ENCODE results near the gene SSTR5.

The SSTR5 gene

DNA sequence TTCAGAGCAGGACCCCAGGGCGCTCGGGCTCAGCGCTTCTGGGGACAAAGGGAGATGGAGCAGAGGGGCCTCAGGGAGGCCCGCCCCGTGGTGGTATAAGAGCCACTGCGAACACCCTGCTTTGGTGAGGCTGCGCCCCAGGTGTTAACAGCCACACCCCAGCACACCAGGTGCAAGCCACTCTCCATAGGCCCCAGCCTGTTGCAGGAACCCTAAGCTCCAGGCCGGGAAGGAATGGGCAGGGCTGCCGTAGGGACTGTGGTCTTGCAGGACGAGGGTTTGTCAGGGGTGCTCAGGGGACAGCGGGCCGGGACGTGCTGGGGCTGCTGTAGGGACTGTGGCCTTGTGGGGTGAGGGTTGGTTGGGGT, 17.0 kb upstream of the SSTR5 start:
- no peak for DNase-seq

DNA sequence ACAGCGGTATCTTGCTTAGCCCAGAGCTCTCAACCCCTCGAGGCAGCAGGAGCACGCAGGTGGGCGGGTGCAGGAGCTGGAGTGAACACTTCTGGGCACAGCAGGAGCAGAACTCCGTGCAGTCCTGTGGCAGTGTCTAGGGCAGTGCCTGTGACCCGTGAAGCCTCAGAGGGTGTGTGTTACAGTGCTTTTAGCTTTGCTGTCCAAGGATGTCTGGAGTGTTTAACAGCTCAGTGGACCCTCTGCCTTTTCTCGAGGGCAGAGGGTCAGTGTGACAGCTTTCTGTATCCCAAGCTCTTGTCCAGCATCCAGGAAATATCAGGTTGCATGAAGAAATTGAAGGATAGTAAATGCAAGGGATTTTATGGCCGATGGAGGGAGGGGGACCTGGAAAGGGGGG, 16.4 kb upstream of the SSTR5 start:
- no peak for DNase-seq

DNA sequence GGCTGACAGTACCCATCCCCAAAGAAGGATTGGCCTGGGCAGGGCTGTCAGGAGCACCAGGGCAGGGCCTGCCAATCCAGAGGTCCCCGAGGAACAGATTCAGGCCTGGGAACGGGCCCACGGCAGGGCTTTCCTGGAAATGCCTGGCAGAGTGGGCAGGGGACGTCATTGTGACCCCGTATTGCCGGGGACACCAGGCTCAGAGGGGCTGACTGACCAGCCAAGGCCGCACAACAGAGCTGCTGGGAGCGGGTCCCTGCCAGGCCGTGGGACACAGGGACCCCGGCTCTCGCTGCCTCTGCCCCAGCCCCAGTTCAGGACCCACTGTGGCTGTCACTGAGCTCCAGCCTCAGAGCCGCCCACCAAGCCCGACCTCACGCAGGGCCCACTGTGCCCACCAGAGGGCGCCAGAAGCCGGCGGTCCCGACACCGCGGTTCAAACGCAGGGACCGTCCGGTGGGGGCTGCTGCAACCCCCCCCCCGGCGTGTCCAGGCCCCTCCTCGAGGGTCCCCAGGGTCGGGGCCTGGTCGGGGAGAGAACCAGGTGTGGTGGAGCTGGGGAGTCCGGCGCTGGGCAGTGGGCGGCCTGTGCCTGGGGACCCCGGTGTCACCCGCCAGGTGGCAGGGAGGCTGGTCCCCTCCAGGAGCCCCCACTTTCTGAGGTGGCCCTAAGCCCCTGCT, 15.2 kb upstream of the SSTR5 start:
- DNase-seq: peak; percentile 45

DNA sequence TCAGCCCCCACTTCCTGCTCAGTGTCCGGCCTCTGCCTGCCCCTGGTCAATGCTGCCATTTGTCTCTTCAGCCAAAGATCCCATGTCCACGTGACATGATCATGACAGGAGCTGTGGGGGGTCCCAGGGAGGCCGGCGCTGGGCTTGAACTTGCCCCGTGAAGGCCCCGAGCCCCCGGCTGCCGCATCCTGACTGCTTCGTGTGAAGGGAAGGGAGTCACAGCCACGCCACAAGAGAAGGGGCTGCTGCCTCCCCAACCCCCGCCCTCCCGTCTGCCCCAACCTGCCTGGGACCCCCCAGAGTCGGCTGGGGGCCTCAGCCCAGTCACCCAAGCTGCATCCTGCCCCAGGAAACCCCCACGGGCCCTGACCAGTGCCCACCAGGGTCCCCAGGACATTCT, 14.3 kb upstream of the SSTR5 start:
- DNase-seq: no peak

DNA sequence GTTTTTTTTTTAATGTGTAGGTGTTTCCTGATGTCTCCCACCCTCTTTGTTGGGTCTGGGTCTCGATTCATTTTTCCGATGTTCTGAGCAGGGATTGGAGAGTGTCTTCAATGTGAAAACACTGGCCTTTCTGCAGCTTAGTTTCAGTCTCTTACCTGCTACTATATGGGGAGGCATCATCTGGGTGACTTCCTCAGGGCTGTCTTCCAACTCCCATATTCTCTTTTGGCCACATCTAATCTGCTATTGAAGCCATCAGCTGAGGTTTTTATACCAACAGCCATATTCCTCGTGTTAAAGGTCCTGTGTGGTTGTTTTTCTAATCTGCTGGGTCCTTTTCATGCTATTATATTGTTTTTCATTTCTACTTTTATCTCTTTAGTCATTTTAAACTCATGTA, 13.2 kb upstream of the SSTR5 start:
- no peak for DNase-seq

DNA sequence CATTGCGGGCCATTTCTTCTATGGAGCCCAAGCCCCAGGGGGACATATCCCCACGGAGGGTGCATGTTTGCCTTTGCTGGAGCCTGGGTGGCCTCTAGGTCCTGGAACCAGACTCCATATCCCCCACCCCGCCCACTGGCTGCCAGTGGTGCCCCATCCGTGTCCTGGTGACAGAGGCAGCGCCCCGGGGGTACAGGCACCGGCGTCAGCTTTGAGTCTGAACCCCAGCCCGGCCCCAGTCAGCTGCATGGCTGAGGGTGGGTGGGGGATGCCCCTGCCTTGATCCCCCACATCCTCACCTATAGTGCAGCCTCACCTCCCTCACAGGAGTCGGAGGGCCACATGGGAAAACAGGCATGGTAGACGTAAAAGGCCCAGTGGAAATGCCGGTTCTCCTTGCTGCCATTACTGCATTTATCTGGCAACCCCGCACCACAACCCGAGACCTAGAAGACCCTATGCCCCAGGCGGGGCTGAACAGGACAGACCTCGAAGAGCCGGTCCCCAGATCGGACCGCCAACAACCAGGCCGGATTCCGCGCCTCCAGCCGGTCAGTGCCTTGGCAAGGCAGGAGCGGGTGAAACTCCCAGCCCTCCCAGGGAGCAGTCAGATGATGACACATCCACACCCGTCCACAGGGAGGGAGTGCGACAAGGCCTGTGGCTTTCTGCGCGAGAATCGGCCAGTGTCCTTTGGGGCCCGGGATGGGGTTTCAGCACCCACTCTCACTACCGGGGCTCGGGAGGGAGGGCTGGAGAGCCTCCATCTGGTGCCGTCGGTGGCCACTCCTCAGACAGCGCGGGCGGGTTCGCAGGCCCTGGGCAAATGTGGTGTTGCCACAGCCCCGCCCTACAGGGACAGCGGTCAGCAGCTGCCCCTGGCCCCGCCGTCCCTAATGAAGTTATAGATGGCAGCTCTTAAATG, 11.9 kb upstream of the SSTR5 start:
- no peak for DNase-seq

DNA sequence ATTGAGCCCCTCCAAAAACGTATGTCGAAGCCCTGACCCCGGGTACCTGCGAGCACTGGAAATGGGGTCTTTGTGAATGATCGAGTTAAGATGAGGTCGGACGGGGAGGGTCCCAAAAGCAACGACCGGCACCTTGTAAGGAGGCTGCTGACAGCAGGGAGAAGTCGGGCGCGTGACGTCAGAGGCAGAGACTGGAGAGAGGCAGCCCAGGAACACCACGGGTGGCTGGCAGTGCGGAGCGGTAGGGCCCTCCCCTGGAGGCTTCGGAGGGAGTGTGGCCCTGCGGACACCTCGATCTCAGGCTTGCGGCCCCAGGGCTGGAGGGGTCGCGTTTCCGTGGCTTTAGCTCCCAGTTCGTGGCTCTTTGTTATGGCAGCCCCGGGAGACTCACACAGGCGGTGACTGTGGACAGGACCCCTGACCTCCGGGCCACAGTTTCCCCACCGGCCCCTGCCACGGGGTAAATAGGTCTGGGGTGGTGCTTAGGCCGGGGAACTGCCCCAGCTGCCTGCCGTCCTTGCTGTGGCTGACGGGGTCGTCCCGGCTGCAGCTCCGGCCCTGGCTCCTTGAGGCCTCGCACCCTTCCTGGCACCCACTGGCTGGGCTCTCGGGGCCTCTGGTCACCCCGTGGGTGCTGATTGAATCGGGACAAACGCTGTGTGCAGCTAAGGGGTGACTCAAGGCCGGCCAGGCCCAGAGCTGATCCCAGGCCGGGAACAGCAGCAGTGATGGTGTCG, 10.6 kb upstream of the SSTR5 start:
- DNase-seq: no peak

DNA sequence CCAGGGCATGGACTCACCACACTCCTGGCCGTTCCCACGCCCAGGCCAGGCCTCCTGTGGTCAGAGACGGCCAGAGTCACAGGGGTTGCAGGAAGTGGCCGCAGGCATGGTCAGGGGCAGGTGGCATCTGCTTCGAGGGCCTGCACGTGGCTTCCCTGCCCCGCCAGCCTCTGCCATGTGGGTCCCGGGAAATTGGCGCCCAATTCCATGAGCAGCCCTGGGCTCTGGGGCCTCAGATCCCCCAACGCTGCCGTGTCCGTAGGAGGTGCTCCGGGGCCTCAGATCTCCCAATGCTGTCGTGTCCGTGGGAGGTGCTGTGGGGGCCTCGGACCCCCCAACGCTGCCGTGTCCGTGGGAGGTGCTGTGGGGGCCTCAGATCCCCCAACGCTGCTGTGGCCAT, 9.7 kb upstream of the SSTR5 start:
- no peak for DNase-seq

DNA sequence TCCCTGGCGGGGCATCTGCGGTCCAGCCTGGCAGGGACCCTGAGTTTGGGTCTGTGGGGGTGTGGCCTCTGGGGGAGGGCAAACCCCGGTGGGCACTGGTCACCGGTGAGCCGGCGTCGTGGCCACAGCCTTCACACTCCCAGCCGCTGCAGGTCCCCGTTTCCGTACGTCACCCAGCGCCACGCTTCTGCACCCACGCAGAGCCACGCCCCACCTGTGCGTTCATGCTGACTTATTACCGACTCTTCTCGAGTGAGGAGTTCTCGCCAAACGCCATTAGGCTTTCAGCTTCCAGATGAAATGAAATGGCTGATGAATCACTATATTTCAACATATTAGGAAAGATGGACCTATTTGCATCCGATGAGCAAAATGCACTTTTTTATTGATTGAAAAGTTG, 8.8 kb upstream of the SSTR5 start:
- DNase-seq: no peak

DNA sequence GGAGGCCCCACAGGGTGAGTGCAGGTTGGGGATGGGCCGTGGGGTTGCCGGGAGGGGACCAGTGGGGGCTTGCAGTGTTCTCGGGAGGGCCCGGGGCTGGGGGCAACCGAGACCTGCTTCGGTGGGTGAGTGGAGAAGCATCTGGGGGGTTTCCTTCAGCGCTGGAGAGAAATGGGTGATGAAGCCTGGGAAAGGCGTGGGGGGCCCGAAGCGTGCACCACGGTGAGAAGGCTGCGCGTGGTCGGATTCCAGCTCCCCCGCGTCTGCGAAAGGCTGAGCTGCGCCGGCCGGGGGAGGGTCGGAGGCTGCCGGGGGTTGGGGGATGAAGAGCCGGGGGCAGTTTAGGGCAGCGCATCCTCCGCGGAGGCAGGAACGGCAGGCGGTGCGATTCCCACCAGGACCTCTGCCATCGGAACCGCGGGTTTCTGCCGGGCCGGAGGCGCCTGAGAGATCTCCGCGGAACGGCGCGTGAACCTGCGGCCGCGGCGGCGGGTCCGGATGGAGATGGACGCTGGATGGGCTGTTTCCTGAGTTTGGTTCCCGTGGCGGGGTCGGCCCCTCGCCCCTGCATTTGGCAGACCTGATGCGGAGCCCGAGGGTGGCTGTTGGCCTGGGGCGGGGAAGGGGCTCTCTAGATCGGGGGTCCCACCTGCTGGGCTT, 6.9 kb upstream of the SSTR5 start:
- DNase-seq: no peak

DNA sequence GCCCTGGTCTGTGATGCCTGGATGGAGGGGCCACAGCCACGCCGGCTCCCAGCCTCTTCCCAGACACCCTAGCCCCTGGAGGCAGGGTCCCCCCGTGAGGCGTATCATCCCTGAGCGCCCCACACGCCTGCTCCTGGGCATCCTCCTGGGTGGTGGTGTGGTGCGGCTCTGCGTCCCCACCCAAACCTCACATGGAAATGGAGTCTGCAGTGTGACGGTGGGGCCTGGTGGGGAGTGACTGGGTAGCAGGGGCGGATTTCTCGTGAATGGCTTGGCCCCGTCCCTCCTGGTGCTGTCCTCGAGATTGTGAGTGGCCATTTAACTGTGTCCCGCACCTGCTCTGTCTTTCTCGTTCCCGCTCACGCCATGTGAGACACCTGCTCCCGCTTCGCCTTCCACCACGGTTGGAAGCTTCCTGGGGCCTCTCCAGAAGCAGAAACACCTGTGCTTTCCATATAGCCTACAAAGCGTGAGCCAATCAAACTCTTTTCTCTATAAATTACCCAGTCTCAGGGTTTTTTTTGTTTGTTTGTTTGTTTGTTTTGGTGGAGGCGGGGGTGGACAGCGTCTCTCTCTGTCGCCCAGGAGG, 5.9 kb upstream of the SSTR5 start:
- no peak for DNase-seq

DNA sequence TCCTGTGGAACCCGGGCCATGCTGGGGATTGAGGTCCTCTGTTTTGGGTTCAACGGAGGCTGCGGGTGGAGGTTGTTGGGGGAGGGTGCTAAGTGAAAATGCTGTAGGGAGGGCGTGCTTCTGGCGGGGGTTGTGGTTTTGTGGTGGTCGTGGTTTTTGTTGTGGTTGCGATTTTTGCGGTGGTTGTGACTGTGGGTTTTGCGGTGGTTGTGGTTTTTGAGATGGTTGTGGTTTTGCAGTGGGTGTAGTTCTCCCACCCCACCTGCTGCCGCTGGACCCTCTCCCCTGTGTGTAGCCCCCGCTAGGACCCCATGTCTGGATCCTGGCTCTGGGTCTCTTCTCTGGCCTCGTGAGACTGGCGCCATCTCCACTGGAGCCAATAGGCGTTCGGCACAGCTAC, 4.9 kb upstream of the SSTR5 start:
- DNase-seq: no peak

DNA sequence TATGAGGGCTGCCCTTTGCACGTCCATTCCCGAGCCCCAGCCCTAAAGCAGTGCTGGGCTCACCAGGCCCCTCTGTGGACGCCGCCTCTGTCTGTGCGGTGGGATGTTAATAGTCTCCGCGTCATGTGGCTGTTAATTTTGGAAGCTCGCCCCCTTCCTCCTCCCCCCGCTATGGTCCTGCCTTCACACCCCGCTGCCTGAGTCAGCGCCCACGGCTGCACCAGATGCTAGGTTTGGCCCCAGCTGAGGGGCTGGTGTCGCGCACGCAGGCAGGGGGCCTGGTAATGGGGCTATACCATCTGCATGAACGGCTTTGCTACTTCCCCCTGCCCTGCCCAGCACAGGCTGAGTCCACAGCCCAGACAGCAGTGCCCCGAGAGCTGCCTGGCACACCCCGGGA, 4.1 kb upstream of the SSTR5 start:
- DNase-seq: no peak

DNA sequence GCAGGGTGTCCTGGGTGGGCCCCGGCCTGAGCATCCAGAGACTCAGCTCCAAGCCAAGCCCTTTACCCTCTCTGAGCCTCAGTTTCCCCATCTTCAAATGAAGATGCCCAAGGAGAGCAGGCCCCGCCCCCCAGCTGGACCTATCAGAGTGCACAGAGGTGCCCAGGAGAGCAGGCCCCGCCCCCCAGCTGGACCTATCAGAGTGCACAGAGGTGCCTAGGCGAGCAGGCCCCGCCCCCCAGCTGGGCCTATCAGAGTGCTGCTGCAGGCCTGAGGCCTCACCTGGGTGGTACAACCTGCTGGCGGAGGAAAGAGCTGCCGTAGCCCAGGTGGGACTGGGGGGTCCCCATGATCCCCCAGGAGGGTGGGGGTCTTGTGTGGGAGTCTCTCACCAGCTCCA, 3.4 kb upstream of the SSTR5 start:
- no peak for DNase-seq

DNA sequence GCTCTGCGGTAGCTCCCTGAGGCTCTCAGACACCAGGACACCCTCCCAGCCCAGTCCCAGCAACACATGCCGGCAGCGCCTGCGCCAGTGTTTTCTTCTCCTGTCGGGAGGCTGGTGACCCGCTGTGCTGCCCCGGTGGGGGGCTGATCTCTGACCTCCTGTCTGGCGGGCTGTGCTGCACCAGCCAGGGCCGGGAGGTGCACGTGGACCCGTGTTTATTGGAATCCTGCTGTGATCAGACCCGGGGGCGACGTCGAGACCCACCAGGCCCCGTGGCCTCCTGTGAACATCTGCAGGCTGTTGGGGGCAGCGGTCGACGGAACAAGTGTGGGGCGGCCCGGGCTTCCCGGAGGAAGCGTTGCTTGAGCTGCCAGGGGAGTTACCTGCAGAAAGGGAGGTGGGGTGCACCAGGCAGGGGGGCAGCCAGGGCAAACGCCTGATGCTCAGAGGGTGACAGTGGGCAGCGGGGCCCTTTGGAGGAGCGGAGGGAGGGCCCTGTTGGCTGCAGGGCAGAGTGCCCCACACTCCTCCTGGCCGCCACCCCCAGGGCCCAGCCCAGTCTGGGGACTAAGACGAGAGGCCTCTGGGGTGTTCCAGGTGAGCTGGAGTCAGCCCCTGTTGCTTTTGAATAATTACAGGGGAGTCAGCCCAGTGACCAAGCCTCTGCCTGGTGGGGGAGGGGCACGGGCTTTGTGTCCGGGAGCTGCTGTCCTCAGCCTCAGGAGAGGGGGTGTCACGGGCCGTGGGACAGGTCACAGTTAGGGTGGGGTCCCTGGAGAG, 2.3 kb upstream of the SSTR5 start:
- no peak for DNase-seq

DNA sequence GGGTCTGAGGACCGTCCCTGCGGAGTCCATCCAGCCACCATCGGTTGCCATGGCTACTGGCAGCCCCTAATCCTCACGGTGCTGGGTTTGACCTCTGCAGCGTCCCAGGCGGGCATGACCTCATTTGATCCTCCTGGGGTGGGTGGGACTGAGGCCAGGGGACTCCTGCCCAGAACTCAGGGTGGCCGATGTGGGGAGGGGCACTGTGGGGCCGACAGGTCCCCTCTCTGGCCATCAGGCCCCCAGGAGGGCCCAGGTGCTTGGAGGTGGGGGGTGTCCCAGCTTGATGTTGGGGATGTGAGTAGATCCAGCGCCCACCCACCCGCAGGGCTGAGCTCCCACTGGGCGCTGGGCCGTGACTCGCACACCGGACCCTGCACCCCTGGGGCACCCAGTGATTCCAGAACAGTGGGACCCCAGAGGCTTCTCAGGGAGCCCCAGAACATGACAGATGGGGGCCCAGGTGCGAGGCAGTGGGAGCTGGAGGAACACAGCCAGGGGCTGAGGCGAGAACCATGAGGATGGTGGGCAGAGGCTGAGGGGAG, 1.6 kb upstream of the SSTR5 start:
- DNase-seq: no peak

DNA sequence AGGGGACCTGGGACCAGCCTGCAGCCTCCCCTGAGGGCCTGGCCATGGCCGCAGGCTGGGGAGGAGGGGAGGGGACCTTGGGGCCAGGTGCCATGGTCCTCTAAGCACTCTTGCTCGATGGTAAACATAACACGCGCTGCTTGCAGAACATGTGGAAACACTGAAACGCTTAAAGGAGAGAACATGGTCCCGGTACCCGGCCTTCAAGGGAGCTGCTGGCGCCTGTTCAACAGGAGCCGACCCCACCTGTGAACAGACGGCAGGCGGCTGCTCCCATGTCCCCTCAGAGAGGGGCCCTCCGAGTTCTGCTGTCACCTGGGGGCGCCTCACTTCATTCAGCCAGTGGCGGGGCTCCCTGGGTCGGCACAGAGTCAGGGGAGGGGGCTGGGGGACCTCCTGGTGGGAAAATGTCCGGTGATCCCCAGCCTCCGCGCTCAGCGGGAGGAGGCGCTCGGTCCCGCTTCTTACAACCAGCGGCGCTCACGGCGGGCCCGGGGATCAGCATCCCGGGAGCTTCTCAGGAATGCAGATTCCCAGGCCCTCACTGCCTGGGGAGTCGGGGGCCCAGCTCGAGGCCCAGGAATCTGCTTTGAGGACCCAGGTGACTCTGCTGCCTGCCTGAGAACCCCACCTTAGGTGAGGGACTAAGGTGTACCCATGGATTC, 854 bp upstream of the SSTR5 start:
- DNase-seq: no peak

DNA sequence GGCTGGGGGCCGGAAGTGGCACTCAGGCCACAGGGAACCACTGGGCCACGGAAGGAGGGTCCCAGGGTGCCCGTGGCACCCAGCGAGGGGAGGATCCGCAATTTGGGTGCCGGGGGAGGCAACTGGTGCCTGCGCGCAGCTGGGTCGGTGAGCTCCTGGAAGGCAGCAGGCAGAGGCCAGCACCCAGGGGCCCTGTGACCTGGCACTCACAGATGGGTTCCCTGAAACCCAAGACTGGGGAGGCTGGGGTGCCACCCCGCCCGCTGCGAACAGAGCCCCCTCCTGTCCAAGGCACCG, 663 bp downstream of the SSTR5 start:
- DNase-seq: no peak

DNA sequence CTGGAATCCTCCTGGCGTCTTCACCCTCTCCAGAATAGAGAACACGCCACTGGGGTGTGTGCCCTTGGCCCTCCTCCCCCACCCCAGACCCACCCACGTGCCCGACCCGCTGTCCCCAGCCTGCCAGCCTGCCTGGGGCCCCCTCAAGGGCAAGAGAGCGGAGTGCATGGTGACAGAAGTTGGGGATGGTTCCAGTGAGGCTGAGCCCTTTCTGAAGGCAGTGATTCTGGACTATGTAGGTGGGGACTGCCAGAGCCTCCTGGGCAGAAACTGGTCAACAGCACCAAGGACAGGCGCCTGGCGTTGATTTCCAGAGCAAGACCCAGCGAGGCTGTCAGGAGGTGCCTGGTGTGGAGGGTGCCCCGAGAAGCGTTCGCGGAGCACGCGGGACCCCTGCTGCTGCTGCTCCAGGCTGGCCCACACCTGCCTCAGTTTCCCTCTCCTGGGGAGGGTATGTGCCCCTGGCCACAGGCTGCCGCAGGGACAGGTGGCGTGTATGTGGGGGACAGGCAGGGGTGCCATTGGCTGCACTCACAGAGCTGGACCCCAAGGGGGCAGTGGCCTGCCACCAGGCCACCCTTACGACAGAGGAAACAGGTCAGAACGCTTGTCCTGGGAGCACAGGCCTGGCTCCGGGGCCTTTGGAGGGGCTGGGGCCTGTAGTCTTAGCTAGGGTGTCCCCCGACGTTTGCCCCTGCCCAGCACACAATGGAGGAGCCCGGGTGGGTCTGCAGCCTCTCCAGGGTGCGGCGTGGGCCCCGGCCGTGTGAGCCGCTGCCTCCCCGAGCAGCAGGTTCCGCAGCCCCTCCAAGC, 1.2 kb downstream of the SSTR5 start:
- no peak for DNase-seq

DNA sequence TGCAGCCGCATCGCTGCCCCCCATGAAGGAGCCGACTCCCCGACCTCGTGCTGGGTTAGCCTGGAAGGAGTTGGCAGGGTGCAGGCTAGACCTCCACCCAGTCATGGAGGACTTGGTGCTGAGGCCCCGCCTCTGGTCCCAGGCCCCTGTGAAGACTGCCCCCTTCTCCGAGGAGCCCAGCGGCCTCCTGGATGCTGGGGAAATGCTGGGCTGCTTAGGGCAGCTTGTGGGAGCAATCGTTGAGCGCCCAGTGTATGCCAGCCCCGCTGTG, 1.8 kb downstream of the SSTR5 start:
- DNase-seq: no peak

DNA sequence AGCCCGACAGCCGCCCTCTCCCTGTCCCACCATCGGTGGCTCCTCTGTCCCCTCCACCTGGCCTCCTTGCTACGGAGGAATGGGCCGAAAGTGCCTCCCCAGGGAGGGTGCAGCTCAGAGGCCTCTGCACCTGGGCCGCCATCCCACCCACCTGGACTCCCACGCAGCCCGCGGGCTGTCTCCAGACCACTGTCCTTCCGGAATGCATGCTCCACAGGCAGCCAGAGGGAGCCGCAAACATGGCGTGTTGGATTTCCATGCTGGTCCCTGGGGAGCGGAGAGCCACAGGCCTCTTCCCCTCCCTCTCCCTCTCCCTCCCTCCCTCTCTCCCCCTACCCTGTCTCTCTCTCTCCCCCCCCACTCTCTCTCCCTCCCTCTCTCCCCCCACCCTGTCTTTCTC, 3.0 kb downstream of the SSTR5 start:
- no peak for DNase-seq

Data from activated CD4-positive, alpha-beta T cell treated with anti-CD3 and anti-CD28 coated beads, Interleukin-2, amount 50 U/mL, for 16 hours (primary cell).